HG03520 (cell line): ENCODE measurements around the gene HELZ2.
"Not testable (repeated sequence)": the region's sequence is repeated elsewhere in the genome, so short reads cannot be mapped to it uniquely, and the experiment has no call there.

Experiments
- ATAC-seq: cut with Tn5 transposase; IDR thresholded peaks from one replicate; pipeline ENCODE4 v1.9.1; 2021; ENCODE audit warnings: mild to moderate bottlenecking, moderate library complexity; ENCODE audit not compliant: unreplicated experiment

The HELZ2 gene

DNA sequence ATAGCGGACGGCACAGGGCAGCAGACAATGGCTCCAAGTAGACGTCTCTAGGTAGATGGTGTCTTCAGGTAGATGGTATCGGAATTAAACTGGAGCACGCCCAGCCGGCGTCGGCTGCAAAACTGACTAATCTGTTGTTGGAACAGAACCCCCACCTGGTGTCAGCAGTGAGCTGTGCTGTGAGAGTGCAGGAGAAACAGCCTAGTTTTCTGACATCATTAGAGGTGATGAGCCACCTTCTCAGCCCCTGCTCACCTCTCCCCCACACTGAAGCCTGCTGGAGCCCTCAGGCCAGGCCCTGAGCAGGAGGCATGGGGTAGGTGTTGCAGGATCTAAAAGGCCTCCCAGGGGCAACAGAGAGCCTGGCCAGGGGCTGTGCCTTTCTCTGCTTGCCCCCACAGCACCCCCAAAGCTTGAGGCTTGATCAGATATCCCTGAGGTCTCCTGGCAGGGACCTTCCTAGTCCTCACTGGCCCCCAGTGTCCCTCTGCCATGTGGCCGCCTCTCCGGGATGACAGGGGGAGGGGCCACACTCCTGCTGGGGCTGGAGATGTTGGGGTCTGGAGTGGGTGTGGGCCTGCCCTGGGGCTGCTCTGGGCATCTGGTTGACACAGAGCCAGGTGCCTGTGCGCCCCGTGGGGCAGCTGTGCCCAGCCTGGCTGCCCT is 6.9 kb upstream of the HELZ2 start:
- no peak for ATAC-seq

DNA sequence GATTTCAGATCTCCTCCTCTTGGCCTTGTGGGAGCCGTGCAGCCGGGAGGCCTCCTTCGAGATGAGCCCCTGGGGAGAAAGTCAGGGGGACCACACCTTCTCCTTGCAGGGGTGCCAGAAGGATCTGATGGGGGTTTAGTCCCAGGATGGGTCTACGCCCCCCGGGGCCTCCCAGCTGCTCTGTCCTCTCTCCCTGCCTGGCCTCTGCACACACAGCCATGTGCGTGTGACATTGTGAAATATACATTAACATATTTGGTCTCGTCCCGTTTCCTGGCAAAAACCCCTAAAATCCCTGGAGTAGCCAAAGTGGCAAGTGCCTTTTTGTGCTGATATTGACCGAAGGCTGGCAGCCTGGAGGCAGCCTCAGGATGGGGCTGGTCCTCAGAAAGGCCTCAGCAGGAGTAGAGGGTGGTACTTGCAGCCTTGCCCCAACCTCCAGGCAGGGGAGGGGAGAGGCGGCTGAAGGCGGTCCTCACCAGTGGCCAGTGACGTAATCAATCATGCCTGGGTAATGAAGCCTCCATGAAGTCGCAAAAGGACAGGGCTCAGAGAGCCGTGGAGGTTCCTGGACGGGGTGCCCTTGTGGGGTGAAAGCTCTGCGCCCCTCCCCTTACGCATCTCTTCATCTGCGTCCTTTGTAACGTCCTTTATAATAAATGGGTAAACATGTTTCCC is 5.1 kb upstream of the HELZ2 start:
- no peak for ATAC-seq

DNA sequence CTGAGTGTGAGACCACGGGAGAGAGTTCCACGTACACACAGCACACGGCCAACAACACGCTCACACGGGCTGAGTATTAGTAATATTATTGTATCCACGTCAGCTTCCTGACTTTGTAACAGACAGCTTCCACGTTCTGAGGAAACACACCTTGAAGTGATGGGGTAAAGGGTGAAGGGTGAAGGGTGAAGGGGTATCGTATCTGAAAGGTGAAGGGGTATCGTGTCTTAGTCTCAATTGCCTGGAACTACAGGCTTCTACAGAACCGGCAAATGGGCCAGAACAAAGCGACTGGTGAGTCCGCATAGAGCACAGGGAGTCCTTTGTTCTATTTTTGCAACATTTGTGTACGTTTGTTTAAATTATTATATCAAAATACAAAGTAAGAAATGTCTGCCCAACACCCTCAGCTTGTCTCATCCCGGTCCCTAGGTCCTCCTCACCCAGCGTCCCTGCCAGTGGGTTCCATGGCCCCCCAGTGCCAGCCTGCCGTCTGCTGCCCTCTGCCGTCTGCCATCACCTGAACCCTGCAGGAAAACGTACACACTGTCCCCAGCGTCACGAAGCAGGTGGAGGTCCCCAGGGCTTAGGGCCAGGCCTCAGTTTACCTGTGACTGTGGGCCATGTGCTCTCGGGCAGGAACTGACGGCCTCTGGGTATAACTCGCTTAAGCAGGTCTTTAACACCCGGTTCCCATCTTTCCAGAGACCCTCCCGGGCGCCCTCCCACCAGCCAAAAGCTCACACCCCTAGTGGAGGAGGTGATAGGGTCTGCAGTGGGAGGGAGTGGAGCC is 4.4 kb upstream of the HELZ2 start:
- ATAC-seq: no peak

DNA sequence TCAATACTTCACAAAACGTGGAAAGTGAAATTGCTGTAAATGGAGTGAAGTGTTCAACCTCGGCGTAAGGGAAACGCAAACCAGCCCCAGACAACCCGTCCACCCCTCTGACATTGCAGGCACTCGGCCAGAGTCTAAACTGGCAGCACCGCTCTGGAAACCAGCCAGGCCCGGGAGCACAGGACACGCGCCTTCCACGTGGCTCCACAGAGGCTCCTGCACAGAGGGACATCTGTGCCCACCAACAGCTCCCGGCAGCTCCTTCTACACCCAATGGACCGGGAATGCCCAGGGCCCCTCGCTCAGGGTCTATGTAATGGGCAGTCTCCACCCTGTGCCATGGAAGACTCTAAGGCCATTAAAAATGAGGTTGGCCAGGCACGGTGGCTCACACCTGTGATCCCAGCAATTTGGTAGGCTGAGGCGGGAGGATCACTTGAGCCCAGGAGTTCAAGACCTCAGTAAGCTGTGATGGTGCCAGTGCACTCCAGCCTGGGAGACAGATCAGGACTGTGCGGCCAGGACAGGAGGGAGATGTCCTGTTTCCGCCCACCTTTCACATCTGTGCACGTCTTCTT is 3.4 kb upstream of the HELZ2 start:
- ATAC-seq: no peak

DNA sequence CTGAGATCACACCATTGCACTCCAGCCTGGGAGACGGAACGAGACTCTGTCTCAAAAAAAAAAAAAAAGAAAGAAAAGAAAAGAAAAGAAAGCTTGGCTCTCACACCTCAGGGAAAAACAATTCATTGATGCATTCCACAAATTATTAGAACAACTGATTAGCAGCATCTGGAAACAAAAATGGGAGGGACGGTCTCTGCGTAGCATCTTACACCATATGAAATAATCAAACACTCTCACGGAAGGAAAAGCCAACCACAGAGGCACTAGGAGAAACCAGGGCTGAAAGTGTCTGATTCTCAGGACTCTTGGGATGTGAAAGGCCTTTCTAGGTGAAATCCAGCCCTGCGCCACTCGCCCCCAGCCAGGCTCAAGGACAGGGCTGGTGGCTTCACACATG is 2.3 kb upstream of the HELZ2 start:
- ATAC-seq: no peak

DNA sequence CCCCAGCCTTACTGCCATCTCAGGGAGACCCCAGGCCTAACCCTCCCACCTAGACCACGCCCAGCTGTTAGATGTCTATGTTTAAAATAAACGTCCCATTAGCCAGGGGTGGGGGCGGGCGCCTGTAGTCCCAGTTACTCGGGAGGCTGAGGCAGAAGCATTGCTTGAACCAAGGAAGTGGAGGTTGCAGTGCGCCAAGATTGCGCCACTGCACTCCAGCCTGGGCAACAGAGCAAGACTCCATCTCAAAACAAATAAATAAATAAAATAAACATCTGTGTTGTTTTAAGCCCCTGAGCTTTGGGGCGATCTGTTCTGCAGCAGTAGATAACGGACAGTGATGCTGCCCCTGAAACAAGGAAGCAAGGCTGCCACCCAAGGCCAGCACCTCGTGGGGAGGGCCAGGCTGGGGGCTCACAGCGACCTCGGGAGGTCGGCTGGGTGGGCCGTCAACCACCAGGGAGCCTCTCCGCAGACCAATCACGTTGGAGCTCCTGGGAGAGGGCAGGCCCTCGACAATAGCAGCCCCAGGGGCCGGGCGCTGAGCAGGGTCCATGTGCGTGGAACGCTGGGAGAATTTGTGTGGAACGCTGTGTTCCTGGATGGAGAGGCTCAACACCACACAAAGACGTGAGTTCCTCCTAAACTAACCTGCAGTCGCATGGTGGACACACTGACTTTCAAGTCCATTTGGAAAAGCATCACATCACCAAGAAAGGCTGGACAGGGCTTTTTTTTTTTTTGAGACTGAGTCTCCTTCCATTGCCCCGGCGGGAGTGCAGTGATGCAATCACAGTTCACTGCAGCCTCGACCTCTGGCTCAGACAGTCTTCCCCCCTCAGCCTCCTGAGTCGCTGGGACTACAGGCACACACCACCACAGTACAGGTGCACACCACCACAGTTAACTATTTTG is 1.0 kb upstream of the HELZ2 start:
- no peak for ATAC-seq

DNA sequence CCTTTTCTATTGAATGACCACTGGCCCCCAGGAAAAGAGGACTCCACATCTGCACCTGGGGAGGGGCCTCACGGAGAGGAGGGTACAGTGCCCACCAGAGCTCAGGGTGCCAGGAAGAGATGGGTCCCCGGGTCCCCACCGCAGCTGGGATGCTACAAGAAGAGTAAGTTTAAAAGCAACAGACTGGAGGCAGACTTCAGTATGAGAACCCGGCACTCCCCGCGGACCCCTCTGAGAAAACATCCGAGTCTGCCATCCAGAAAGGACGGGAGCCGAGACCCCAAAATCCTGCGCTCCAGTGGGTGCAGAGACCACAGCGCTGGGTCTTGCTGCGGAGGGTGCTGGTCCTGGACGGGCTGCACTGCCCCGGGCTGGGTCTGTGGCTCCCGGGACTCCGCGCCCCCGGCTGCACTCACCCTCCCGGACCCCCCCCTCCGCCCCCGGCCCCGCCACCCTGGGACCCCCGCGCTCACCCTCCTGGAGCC is 350 bp downstream of the HELZ2 start:
- ATAC-seq: no peak

DNA sequence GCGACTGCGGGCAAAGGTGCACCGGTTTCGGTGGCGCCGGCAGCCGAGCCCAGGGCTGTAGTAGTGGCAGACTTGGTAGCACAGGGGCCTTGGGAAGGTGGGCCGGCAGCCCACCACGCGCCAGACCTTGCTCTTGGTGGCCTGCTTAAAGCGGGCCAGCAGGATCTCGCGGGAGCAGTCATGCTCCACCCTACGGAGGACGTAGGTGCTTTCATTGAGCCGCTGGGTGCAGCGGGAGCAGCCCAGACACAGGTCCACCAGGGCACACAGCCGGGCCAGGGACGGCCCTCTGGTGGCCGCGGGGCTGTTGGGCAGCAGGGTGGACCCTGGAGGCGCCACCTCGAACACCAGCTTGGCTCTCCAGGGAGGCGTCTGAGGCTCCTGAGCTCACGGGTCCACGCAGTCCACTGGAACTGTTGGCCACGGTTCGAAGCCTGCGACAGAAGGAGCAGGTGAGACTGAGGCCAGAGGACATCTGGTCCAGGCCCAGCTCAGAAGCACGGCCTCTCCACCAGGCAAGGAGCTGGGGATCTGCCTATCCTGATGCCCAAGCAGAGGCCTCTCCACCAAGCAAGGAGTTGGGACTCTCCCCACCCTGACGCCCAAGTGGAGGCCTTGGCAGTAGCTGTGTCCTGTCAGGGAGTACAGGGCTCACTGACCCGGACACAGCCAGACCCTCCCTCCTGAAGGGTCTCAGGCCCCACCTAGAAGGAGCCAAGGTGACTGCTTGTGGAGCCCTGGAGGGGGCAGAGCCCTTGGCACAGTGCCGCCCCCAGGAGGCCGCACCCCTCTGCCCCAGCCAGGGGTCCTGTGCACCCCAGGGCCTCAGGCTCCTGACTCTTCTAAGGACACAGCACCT is 1.0 kb downstream of the HELZ2 start:
- ATAC-seq: no peak

DNA sequence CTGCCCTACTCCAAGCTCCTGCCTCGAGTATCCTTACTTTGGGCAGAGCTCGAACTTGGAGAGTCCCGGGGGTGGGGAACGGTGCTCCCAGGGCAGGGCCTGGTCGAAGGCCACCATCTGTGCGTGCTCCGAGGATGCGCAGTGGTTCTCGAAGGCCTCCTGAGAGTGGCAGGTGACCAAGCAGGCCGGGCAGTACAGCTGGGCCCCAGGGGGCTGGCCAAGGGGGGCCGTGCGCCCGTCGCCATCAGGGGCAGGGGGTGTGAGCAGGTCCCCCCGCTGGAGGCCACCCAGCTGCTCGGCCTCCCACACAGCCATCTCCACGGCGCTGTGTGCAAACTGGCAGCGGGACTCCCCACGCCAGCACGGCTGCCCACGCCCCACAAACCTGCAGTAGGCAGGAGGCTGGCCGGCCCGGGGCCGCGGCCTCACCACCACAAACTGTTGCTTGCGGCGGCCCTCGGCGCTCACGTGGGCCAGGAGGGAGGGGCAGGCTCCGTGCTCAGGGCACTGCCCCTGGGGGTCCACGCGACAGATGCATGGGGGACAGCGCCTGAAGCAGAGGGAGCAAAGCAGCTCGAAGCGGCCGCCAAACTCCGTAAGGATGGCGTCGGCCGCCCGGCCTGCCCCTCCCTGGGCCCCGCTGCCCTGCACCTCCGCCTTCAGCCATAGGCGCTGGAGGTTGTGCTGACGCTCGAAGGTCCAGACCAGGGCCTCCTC is 1.8 kb downstream of the HELZ2 start:
- no peak for ATAC-seq

DNA sequence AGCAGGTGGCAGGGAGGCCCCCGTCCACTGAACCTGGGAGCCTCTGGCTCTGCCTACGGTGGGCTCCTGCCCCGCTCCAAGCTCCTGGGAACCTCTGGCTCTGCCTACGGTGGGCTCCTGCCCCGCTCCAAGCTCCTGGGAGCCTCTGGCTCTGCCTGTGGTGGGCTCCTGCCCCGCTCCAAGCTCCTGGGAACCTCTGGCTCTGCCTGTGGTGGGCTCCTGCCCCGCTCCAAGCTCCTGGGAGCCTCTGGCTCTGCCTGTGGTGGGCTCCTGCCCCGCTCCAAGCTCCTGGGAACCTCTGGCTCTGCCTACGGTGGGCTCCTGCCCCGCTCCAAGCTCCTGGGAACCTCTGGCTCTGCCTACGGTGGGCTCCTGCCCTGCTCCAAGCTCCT is 3.0 kb downstream of the HELZ2 start:
- not testable (repeated sequence) for ATAC-seq

DNA sequence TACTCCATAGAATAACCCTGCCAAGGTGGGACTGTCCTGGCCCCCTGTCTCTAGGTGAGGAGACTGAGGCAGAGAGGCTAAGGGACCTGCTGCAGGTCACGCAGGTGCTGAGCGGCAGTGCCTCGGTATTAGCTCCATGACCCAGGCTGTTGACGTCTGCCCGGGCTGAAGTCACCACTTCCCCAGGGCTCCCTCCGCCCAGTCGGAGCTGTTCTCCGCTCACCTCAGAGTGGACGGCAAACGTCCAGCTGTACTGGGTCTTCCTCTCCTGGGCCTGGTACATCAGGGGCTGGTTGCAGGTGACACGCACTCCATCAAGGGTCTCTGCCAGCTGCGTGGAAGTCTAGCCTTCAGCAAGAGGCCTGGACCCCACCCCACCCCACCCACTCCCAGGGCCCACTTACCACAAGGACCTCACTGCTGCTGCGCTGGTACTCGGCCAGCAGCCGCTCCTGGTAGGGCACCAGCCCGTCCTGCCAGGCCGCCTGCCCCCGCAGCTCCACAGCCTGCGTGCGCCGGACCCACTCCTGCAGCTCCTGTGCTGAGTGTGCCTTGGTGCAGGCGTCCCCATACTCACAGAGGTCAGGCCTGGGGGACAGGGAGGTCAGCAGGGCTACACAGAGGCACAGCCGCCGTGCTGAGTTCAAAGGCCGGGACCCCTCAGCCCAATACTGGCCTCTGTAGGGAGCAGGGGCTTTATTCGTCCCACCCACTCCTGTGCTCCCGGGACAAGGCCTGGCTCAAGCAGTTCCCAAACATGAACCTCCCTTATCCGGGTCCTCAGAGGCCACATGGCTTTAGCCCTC is 3.6 kb downstream of the HELZ2 start:
- no peak for ATAC-seq

DNA sequence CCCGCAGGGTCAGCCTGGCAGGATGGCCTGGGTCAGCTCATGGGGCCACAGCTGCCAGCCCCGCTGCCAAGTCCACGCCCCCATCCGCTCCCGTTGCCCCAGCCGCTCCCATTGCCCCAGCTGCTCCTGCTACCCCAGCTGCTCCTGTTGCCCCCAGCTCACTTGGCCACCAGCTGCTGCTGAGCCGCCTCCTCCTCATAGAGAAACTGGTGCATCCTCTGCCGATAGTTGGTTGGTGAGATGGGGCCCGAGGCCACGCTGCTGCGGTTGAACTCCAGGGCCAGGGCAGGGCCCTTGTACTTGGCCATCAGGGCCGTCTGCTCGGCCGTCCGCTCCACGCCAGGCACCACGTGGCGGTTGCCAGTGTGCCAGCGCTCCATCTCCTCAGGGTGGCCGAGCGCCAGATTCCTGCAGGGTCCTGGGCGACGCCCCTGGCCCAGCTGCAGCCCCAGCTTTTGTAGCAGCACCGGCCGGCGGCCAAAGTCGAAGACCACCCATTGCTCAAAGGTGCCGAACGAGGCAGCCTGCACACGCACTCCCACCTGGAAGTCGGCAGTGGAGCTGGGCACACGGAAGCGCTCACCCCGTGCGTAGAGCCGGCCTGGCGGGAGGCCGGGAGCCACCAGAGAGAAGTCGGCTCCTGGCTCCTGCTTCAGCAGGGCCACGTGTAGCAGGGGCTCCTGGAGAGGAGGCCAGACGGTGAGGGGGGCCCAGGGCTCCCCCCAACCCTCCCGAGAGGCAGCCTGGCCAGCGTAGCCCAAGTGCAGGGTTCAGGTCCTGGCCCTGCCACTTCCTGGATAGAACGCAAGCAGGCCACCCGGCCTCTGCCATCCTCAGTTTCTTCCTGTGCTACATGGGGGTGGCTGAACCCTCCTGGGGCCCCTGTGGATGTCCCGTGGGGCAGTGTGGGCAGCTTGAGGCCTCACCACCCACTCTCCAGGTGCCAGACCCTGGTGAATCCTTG is 4.8 kb downstream of the HELZ2 start:
- no peak for ATAC-seq

DNA sequence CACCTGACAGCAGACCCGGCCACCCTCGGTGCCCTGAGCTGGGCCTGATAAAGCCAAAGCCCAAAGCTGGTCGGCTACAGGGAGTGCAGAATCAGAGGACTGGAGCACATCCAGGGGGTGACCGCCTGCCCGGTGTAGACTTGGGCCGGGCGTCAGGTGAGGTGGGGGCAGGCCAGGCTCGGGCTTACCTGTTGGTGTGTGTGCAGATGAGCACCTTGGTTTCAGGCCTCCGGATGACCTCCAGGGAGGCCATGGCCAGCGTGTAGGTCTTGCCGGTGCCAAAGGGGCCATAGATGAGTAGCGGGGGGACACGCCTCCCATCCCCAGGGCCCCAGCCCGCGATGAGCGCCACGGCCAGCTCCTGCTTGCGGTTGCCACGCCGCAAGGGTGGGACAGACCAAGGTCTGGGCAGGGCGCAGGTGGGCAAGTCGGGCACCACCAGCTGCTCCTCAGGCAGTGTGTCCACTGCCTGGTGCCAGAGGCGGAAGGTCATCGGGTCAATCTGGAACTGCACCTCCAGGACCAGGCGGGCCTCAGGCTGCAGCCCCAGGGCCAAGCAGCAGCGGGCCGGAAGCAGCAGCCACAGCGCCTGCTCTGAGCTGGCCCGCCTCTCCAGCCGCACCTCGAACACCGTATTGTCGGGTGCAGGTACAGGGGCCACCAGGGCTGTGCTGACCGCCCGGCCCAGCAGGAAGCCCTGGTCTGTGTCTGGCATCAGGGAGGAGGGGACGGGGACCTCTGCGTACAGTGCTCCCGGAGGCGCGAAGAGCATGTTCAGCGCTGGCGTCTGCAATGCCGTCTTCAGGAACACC is 5.7 kb downstream of the HELZ2 start:
- no peak for ATAC-seq

DNA sequence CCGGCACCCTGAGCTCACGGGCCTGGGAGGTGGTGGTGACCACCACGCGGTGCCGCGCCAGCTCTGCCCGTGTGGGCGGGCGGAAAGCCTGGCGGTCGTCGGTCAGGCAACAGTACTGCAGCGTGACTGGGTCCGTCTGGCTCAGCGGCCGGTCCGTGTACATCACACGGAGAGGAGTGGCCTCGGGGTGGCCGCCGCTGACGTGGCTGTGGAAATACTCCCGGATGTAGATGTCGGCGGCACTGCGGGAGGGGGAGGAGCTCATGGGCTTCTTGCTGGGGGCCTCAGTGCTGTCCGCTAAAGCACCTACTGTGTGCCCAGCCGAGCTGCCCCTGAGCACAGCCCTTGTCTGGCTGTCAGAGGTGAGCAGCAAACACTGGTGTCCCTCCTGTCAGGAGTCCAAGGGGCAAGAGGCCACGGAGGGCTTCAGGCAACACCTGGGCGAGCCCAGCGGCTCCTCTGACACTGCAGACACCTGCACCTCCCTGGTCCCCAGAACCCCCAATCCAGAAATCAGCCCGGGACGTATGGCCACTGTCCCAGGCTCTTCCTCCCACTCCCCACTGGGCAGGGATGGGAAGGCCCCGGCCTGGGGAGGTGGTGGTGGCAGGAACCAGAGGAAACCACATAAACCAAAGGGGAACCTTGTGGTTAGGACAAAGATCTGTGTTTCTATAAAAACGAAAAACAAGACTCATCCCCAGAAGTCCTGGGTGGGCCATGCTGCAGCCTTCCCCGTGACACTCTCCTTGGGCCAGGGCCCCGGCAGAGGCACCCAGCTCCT is 6.5 kb downstream of the HELZ2 start:
- ATAC-seq: no peak

DNA sequence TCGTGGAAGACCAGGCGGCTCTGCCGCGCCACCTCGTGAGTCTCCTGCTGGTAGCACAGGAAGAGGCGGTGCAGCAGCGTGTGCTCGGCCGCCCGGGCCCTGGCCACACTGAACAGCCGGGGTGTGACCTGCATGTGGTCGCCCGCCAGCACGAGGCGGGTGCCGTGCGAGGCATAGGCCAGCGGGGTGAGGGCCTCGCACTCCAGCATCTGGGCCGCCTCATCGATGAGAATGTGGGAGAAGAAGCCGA is 7.0 kb downstream of the HELZ2 start:
- no peak for ATAC-seq
